HEK293 (cell line): ENCODE data around the gene CLDN1.

Experiments
- CTCF ChIA-PET: fragments of 350-600 bp; formaldehyde crosslinking; extraction: SDS; loops from one replicate; lab custom pipeline; 2021; ENCODE audit warnings: antibody characterized with exemption; lab: Yijun Ruan, JAX
- POLR2A ChIA-PET: fragments of 300-600 bp; formaldehyde crosslinking; extraction: SDS; loops from one replicate; lab custom pipeline; 2020; ENCODE audit warnings: antibody characterized with exemption, inconsistent platforms; lab: Yijun Ruan, JAX
- H3K27ac ChIP-seq: fragments of 200-500 bp; sonication (Bioruptor generic); 2 replicates; pipeline ENCODE4 v1.5.1; 2014; ENCODE audit warnings: low read depth, low read length, control low read depth, inconsistent platforms; ENCODE audit errors: extremely low read depth
- H3K36me3 ChIP-seq, 2 experiments: fragments of 200-500 bp in 1 of 2; sonication (Bioruptor generic) in 1 of 2; 1 replicate in 1 of 2; 2 replicates in 1 of 2; pipeline ENCODE4 v1.5.1; 2014 to 2017; ENCODE audit warnings: inconsistent platforms in 2 of 2, low read length in 2 of 2; ENCODE audit not compliant: control insufficient read depth in 2 of 2, insufficient read depth in 1 of 2
- H3K4me1 ChIP-seq: fragments of 200-500 bp; sonication (Bioruptor generic); 2 replicates; pipeline ENCODE4 v1.5.1; 2014; ENCODE audit warnings: mild to moderate bottlenecking, low read length, inconsistent platforms; ENCODE audit not compliant: control insufficient read depth, insufficient read depth
- H3K4me3 ChIP-seq: 2 replicates; pipeline ENCODE4 v1.5.1; 2011; ENCODE audit warnings: low read depth, mild to moderate bottlenecking, control low read depth, low read length, moderate library complexity
- H3K9me3 ChIP-seq: fragments of 200-500 bp; sonication (Bioruptor generic); 2 replicates; pipeline ENCODE4 v1.5.1; 2014; ENCODE audit warnings: low read depth, low read length, inconsistent platforms; ENCODE audit not compliant: control insufficient read depth, insufficient read depth
- HOXD13 ChIP-seq: sonication (generic); formaldehyde crosslinking; IDR thresholded peaks from 2 replicates; pipeline ENCODE4 v1.8.0; 2022; ENCODE audit warnings: missing genetic modification reagents, borderline replicate concordance
- KLF1 ChIP-seq: fragments of 450-650 bp; formaldehyde crosslinking; IDR thresholded peaks from 2 replicates; pipeline ENCODE4 v1.5.1; 2016; ENCODE audit warnings: missing biosample characterization, missing genetic modification characterization
- KLF8 ChIP-seq: fragments of 450-650 bp; formaldehyde crosslinking; IDR thresholded peaks from 2 replicates; pipeline ENCODE4 v1.5.1; 2016; ENCODE audit warnings: missing biosample characterization, missing genetic modification characterization
- OSR2 ChIP-seq: fragments of 450-650 bp; formaldehyde crosslinking; IDR thresholded peaks from 2 replicates; pipeline ENCODE4 v1.5.1; 2016; ENCODE audit warnings: missing biosample characterization, missing genetic modification characterization
- PRDM6 ChIP-seq: fragments of 450-650 bp; formaldehyde crosslinking; IDR thresholded peaks from 2 replicates; pipeline ENCODE4 v1.5.1; 2017; ENCODE audit warnings: missing biosample characterization, missing genetic modification characterization
- ZBTB17 ChIP-seq: fragments of 450-650 bp; formaldehyde crosslinking; IDR thresholded peaks from 2 replicates; pipeline ENCODE4 v1.5.1; 2016; ENCODE audit warnings: missing biosample characterization, missing genetic modification characterization
- ZFP37 ChIP-seq: fragments of 450-650 bp; formaldehyde crosslinking; IDR thresholded peaks from 2 replicates; pipeline ENCODE4 v1.5.1; 2016; ENCODE audit warnings: missing biosample characterization, missing genetic modification characterization
- ZNF157 ChIP-seq: fragments of 450-650 bp; formaldehyde crosslinking; IDR thresholded peaks from 2 replicates; pipeline ENCODE4 v1.5.1; 2016; ENCODE audit warnings: missing biosample characterization, missing genetic modification characterization
- ZNF16 ChIP-seq: fragments of 450-650 bp; formaldehyde crosslinking; IDR thresholded peaks from 2 replicates; pipeline ENCODE4 v1.5.1; 2016; ENCODE audit warnings: low read depth, missing biosample characterization, missing genetic modification characterization
- ZNF175 ChIP-seq: fragments of 450-650 bp; formaldehyde crosslinking; IDR thresholded peaks from 2 replicates; pipeline ENCODE4 v1.5.1; 2016; ENCODE audit warnings: missing biosample characterization, missing genetic modification characterization
- ZNF184 ChIP-seq: fragments of 450-650 bp; IDR thresholded peaks from 2 replicates; pipeline ENCODE4 v1.5.1; 2018; ENCODE audit warnings: missing biosample characterization, mild to moderate bottlenecking, missing genetic modification characterization
- ZNF266 ChIP-seq: fragments of 450-650 bp; formaldehyde crosslinking; IDR thresholded peaks from 2 replicates; pipeline ENCODE4 v1.5.1; 2016; ENCODE audit warnings: missing biosample characterization, missing genetic modification characterization, low read depth
- ZNF274 ChIP-seq, 2 experiments: fragments of 200-500 bp in 1 of 2; fragments of 450-650 bp in 1 of 2; sonication (Bioruptor generic) in 1 of 2; formaldehyde crosslinking in 1 of 2; IDR thresholded peaks; 2 replicates each; pipeline versions ENCODE4 v1.5.1 to v1.6.1; 2014 to 2016; ENCODE audit warnings: borderline replicate concordance in 1 of 2, inconsistent platforms in 1 of 2, low read length in 1 of 2, missing biosample characterization in 1 of 2, missing genetic modification characterization in 1 of 2
- ZNF280D ChIP-seq: fragments of 450-650 bp; formaldehyde crosslinking; IDR thresholded peaks from 2 replicates; pipeline ENCODE4 v1.5.1; 2016; ENCODE audit warnings: missing biosample characterization, missing genetic modification characterization
- ZNF416 ChIP-seq: fragments of 450-650 bp; formaldehyde crosslinking; IDR thresholded peaks from 2 replicates; pipeline ENCODE4 v1.5.1; 2016; ENCODE audit warnings: missing biosample characterization, missing genetic modification characterization
- ZNF426 ChIP-seq: fragments of 450-650 bp; formaldehyde crosslinking; IDR thresholded peaks from 2 replicates; pipeline ENCODE4 v1.5.1; 2017; ENCODE audit warnings: missing biosample characterization, missing genetic modification characterization, mild to moderate bottlenecking, inconsistent platforms, moderate library complexity
- ZNF513 ChIP-seq: fragments of 450-650 bp; IDR thresholded peaks from 2 replicates; pipeline ENCODE4 v1.5.1; 2018; ENCODE audit warnings: missing biosample characterization, missing genetic modification characterization
- ZNF610 ChIP-seq: fragments of 450-650 bp; formaldehyde crosslinking; IDR thresholded peaks from 2 replicates; pipeline ENCODE4 v1.5.1; 2016; ENCODE audit warnings: missing biosample characterization, missing genetic modification characterization, borderline replicate concordance
- ZNF639 ChIP-seq: fragments of 450-650 bp; formaldehyde crosslinking; IDR thresholded peaks from 2 replicates; pipeline ENCODE4 v1.5.1; 2016; ENCODE audit warnings: missing biosample characterization, missing genetic modification characterization
- ZNF777 ChIP-seq: fragments of 450-650 bp; formaldehyde crosslinking; IDR thresholded peaks from 2 replicates; pipeline ENCODE4 v1.5.1; 2017; ENCODE audit warnings: missing biosample characterization, missing genetic modification characterization, borderline replicate concordance
- ZSCAN4 ChIP-seq: fragments of 450-650 bp; formaldehyde crosslinking; IDR thresholded peaks from 2 replicates; pipeline ENCODE4 v1.5.1; 2017; ENCODE audit warnings: missing biosample characterization, missing genetic modification characterization

The CLDN1 gene

GRCh38 chr3:190293621-190294020 lies 28.6 kb downstream of the CLDN1 start:
- Histone ChIP-seq H3K36me3 (no peaks in the 10 kb centered on the region), H3K4me1 (no peaks in the 10 kb centered on the region), H3K27ac (no peak overlapping the region), H3K9me3 (no peaks in the 10 kb centered on the region), H3K4me3 (no peak overlapping the region)
- POLR2A ChIA-PET: no interaction called here
- CTCF ChIA-PET: no interaction called here
- TF ChIP-seq ZNF184 (tag by site-specific recombination): no peak
- TF ChIP-seq HOXD13 (CRISPR knock-in tag): no peak
- TF ChIP-seq OSR2: no peak
- no peak for TF ChIP-seq KLF1 (tag by site-specific recombination)
- no peak for TF ChIP-seq ZNF610 (tag by site-specific recombination)
- TF ChIP-seq ZFP37: no peak
- TF ChIP-seq ZNF157 (tag by site-specific recombination): no peak
- TF ChIP-seq KLF8 (tag by site-specific recombination): no peak

GRCh38 chr3:190291994-190292584 lies 30.2 kb downstream of the CLDN1 start:
- CTCF ChIA-PET: interaction anchor here (0.6 kb wide), 1 partner anchor 14 kb away, joined by 4 read pairs; no protein-coding TSS in a partner anchor
- Histone ChIP-seq H3K36me3 (no peaks in the 10 kb centered on the region), H3K27ac (no peak overlapping the region), H3K4me1 (no peaks in the 10 kb centered on the region), H3K9me3 (no peaks in the 10 kb centered on the region), H3K4me3 (no peak overlapping the region)
- POLR2A ChIA-PET: no interaction called here
- TF ChIP-seq PRDM6 (tag by site-specific recombination) (no peak), ZSCAN4 (no peak), ZNF157 (tag by site-specific recombination) (no peak), ZNF639 (tag by site-specific recombination) (no peak), HOXD13 (CRISPR knock-in tag) (no peak), ZBTB17 (no peak), ZNF266 (tag by site-specific recombination) (no peak), ZNF280D (no peak), ZNF426 (no peak), ZNF16 (tag by site-specific recombination) (no peak), ZNF175 (tag by site-specific recombination) (no peak), ZNF777 (tag by site-specific recombination) (no peak), ZNF416 (tag by site-specific recombination) (no peak), ZNF513 (no peak), ZNF274 (IDR thresholded peaks at IDR 0.05; ENCODE audit: low read length) (no peak), ZNF274 (tag by site-specific recombination; IDR thresholded peaks at IDR 0.05; ENCODE audit: borderline replicate concordance) (no peak)
